CD4-positive, CD25-positive, alpha-beta regulatory T cell (primary cell): ENCODE results near the gene ANGPTL8. TPM values are rescaled to one million over a fixed set of nuclear protein-coding genes. Genes with fewer than 3 reads are reported as not detected.

Experiments used
- ATAC-seq, 2 donors: fragments of 150-1000 bp; cut with Tn5 transposase; one replicate each; pipeline ENCODE4 v1.10.0; 2021; ENCODE audit warnings: low read depth in 2 of 2, moderate number of reproducible peaks in 2 of 2, moderate library complexity in 1 of 2
- DNase-seq, 3 donors: peaks; one replicate each; pipeline versions ENCODE4 v3.0.0 to v3.0.0-alpha.2; 2012 to 2022; ENCODE audit warnings: mixed read lengths in 1 of 3
- H3K27ac ChIP-seq: one replicate; pipeline ENCODE4 v1.7.0; 2013; ENCODE audit warnings: mild to moderate bottlenecking, low read length; ENCODE audit not compliant: insufficient read depth, poor library complexity, severe bottlenecking
- H3K27me3 ChIP-seq: one replicate; pipeline ENCODE4 v1.7.0; 2013; ENCODE audit warnings: low read length; ENCODE audit not compliant: control insufficient read depth, insufficient read depth
- H3K36me3 ChIP-seq: one replicate; pipeline ENCODE4 v1.7.0; 2013; ENCODE audit warnings: mild to moderate bottlenecking, low read length, moderate library complexity; ENCODE audit not compliant: control insufficient read depth, insufficient read depth
- H3K4me1 ChIP-seq: 2 replicates; pipeline ENCODE4 v1.7.0; 2013; ENCODE audit warnings: mild to moderate bottlenecking, low read length; ENCODE audit not compliant: insufficient read depth, control insufficient read depth, poor library complexity, severe bottlenecking
- H3K4me3 ChIP-seq: one replicate; pipeline ENCODE4 v1.7.0; 2013; ENCODE audit warnings: low read depth, mild to moderate bottlenecking, low read length, moderate library complexity
- H3K9me3 ChIP-seq, 2 experiments: 1 replicate in 1 of 2; 2 replicates in 1 of 2; pipeline ENCODE4 v1.7.0; 2013; ENCODE audit warnings: low read length in 2 of 2, mild to moderate bottlenecking in 1 of 2, moderate library complexity in 1 of 2; ENCODE audit not compliant: control insufficient read depth in 2 of 2
- H3K27ac Mint-ChIP-seq, 3 donors: one replicate each; pipeline ENCODE4 v1.8.0; 2020 to 2022; ENCODE audit warnings: mild to moderate bottlenecking in 3 of 3, mixed read lengths in 3 of 3, moderate library complexity in 2 of 3
- H3K27me3 Mint-ChIP-seq: one replicate; pipeline ENCODE4 v1.8.0; 2022; ENCODE audit warnings: mild to moderate bottlenecking, mixed read lengths
- H3K36me3 Mint-ChIP-seq: one replicate; pipeline ENCODE4 v1.8.0; 2020; ENCODE audit warnings: mixed read lengths
- H3K4me1 Mint-ChIP-seq, 4 donors: one replicate each; pipeline ENCODE4 v1.8.0; 2020 to 2022; ENCODE audit warnings: mixed read lengths in 4 of 4, mild to moderate bottlenecking in 1 of 4
- H3K4me3 Mint-ChIP-seq, 4 donors: one replicate each; pipeline ENCODE4 v1.8.0; 2020 to 2022; ENCODE audit warnings: mild to moderate bottlenecking in 4 of 4, mixed read lengths in 4 of 4, moderate library complexity in 3 of 4
- H3K9me3 Mint-ChIP-seq, 7 donors: one replicate each; pipeline ENCODE4 v1.8.0; 2020 to 2022; ENCODE audit warnings: mixed read lengths in 7 of 7, mild to moderate bottlenecking in 3 of 7, moderate library complexity in 2 of 7
- polyA plus RNA-seq, 4 donors: library from polyadenylated mRNA; unstranded; fragments of 300-500 nt; fragmentation: Illumina TruSeq; gene quantifications; one replicate each; pipeline ENCODE4 v1.2.3, GENCODE V29; 2021
- total RNA-seq: library from RNA; stranded (reverse); gene quantifications from one replicate; pipeline ENCODE4 v1.2.3, GENCODE V29; 2022

Gene ANGPTL8
- total and polyA plus RNA-seq, 5 donors from 2014 or later, result not detected

DNA sequence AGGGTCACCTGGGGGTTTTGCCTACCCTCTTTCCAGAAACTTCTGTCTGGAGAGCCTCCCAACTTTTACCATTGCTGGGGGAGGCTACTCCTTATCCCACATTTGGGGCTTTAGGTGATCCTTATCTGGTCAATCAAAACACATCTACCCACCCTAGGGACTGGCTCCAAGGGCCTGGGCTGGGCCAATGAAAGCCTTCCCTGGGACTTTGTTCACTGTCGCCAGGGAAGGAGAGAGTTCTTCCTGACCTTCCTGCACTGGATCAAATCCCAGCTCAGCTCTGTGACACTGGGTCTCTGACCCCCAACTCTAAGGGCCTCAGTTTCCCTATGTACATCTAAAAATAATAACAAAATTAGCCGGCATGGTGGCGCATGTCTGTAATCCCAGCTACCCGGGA lies 11.8 kb downstream of the ANGPTL8 start:
- ATAC-seq (no peak), DNase-seq (no peak)
- Mint-ChIP-seq H3K27ac (no peak overlapping the region), H3K27me3 (no peaks in the 10 kb centered on the region), H3K4me1 (no peaks in the 10 kb centered on the region), H3K36me3 (no peaks in the 10 kb centered on the region), H3K4me3 (no peak overlapping the region), H3K9me3 (no peaks in the 10 kb centered on the region)
- Histone ChIP-seq H3K4me3 (no peak overlapping the region), H3K4me1 (no peaks in the 10 kb centered on the region), H3K27me3 (no peaks in the 10 kb centered on the region), H3K27ac (no peak overlapping the region), H3K9me3 (no peaks in the 10 kb centered on the region), H3K36me3 (no peaks in the 10 kb centered on the region)

DNA sequence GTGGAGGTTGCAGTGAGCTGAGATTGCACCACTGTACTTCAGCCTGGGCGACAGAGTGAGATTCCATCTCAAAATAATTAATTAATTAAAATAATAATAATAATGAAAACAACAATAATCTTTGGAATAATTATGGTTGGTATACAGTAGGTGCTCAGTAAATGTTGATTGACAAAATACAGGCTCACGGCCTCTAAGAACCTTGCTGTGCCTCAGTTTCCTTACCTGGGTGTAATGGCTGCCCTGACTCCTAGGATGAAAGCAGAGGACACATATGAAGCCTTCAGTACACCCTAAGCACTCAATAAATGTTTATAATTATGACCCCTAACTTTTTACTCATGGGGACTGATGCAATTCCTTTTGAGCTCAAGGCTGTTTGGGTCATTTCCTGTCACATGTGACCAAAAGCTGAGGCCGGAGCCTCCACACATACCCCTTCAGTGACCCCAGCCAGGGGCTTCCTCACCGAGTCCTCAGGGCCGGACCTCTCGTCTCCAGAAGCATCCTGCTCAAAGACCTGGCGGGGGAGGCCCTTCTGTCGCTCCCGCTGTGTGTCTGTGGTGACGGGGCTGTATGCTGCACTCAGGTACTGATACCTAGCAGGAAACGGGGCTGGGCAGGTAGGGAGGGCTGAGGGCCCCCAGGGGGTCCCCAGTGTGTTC lies 12.4 kb downstream of the ANGPTL8 start:
- DNase-seq, result no peak
- Mint-ChIP-seq H3K36me3 (no peaks in the 10 kb centered on the region), H3K9me3 (no peaks in the 10 kb centered on the region)

DNA sequence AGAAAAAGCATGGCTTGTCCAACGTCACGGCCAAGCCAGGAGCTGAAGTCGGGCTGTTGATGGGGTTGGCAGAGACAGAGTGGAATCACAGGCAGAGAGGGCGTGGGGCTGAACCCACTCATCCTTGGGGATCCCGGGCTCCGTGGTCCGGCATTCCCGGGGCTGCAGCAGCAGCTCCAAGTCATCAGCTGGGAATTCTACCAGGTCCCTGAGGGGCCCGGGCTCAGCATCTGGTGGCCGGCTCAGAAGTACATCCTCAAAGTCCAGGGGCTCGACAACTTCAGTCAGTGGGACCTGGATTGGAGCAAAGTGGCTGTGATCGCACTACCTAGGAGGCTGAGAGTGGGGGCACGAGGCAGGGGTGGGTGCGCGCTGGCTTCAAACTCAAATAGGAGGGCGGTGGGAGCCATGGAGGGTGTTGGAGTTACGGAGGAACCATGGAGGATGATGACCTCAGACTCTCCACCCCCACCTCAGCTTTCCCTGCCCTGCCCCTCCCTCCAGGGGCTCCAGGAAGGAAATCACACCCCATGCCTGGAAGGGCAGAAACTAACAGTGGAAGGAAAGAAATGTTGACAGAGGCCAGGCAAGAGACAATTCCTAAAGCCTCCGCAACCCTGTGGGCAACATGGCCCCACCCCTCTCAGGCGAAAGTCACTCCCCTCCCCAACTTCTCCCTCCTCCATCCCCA lies 13.4 kb downstream of the ANGPTL8 start:
- Mint-ChIP-seq H3K4me1 (no peaks in the 10 kb centered on the region), H3K9me3 (no peaks in the 10 kb centered on the region), H3K27ac (peak overlapping the region in 1 of 3 donors; percentile 33), H3K27me3 (no peaks in the 10 kb centered on the region), H3K36me3 (no peaks in the 10 kb centered on the region), H3K4me3 (no peak overlapping the region)
- Histone ChIP-seq H3K4me1 (no peaks in the 10 kb centered on the region), H3K36me3 (no peaks in the 10 kb centered on the region), H3K9me3 (no peaks in the 10 kb centered on the region), H3K27me3 (no peaks in the 10 kb centered on the region), H3K4me3 (no peak overlapping the region), H3K27ac (no peak overlapping the region)
- DNase-seq (no peak), ATAC-seq (no peak)

More for the DNA sequence above, 12.4 kb downstream of the ANGPTL8 start:
- no peak overlapping the region for H3K4me3 Mint-ChIP-seq
- no peaks in the 10 kb centered on the region for H3K4me1 ChIP-seq
- H3K27ac Mint-ChIP-seq, result no peak overlapping the region
- H3K36me3 ChIP-seq, result no peaks in the 10 kb centered on the region
- H3K27ac ChIP-seq, result no peak overlapping the region
- H3K4me1 Mint-ChIP-seq, result no peaks in the 10 kb centered on the region
- ATAC-seq, result no peak
- no peaks in the 10 kb centered on the region for H3K27me3 ChIP-seq
- no peak overlapping the region for H3K4me3 ChIP-seq
- no peaks in the 10 kb centered on the region for H3K27me3 Mint-ChIP-seq
- H3K9me3 ChIP-seq, result no peaks in the 10 kb centered on the region

DNA sequence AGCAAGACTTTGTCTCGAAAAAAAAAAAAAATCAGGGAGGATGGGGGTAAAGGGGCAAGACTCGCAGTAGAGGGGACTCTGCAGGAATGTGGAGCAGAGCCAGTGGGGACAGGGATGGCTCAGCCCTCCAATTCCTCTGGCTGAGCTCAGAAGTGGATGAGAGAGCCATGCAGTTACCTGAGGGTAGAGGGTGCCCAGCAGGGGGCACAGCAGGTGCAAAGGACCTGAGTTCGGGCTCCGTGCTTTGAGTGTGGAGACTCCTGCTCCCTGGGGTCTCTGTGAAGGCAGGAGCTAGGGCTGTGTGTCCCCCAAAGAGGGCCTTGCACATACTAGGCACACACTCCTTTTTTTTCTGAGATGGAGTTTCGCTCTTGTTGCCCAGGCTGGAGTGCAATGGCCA lies 15.2 kb downstream of the ANGPTL8 start:
- ATAC-seq, result no peak
- peaks cover 5% of the 10 kb centered on the region for H3K27me3 Mint-ChIP-seq
- H3K27ac Mint-ChIP-seq, result no peak overlapping the region
- no peak overlapping the region for H3K4me3 Mint-ChIP-seq
- H3K9me3 ChIP-seq, result no peaks in the 10 kb centered on the region
- H3K4me1 ChIP-seq, result no peaks in the 10 kb centered on the region
- H3K27me3 ChIP-seq, result no peaks in the 10 kb centered on the region
- no peak overlapping the region for H3K4me3 ChIP-seq
- no peaks in the 10 kb centered on the region for H3K36me3 ChIP-seq
- no peak for DNase-seq
- no peak overlapping the region for H3K27ac ChIP-seq
- H3K4me1 Mint-ChIP-seq, result no peaks in the 10 kb centered on the region
- no peaks in the 10 kb centered on the region for H3K9me3 Mint-ChIP-seq
- H3K36me3 Mint-ChIP-seq, result no peaks in the 10 kb centered on the region

DNA sequence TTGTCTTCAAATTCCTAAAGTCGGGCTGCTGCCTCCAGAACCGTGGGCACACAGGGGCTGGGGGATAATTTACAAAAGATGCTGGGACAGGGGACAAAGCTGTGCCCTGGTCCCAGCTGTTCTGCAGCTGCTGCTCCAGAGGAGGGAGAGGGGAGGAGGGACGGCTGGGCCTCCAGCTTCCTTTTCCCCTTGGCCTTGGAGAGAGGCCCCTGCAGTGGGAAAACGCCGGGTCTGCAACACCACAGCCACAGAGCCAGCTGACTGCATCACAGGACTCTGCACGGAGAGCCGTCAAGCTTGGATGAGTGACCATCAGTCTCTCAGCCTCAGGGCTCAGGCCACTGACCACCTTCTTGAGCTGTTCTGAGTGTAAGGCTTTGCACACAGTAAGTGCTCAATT lies 16.8 kb downstream of the ANGPTL8 start:
- no peaks in the 10 kb centered on the region for H3K9me3 ChIP-seq
- Mint-ChIP-seq H3K4me3 (no peak overlapping the region), H3K27me3 (peaks cover 5% of the 10 kb centered on the region), H3K4me1 (peaks cover 0 to 2% (median 0%) of the 10 kb centered on the region in 4 donors), H3K27ac (no peak overlapping the region), H3K9me3 (no peaks in the 10 kb centered on the region), H3K36me3 (no peaks in the 10 kb centered on the region)
- no peaks in the 10 kb centered on the region for H3K27me3 ChIP-seq
- no peaks in the 10 kb centered on the region for H3K36me3 ChIP-seq
- ATAC-seq, result no peak
- H3K4me1 ChIP-seq, result no peaks in the 10 kb centered on the region
- no peak for DNase-seq
- no peak overlapping the region for H3K27ac ChIP-seq
- H3K4me3 ChIP-seq, result no peak overlapping the region

DNA sequence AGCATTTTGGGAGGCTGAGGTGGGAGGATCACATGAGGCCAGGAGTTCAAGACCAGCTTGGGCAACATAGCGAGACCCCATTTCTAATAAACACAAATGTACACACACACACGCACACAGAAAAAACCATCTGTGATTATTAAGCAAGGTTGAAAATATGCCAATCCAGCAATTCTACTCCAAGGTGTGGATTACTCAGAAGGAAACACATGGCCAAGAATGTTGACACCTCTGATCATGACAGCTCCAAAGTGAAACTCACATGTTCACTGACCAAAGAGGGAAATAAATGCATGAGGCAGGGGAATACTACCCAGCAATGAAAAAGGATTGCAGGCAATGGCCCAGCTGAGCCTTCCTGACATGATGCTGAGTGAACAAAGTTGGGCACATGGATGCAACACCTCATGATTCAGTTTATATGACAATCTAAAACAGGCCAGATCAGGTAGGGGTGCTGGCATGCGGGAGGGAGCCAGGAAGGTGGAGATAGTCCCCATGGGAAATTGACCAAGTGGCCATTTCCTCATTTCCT lies 18.5 kb downstream of the ANGPTL8 start:
- Mint-ChIP-seq H3K36me3 (no peaks in the 10 kb centered on the region), H3K4me3 (no peak overlapping the region), H3K27ac (no peak overlapping the region), H3K27me3 (peaks cover 5% of the 10 kb centered on the region), H3K4me1 (peaks cover 0 to 3% (median 0%) of the 10 kb centered on the region in 4 donors), H3K9me3 (no peaks in the 10 kb centered on the region)
- H3K27ac ChIP-seq, result no peak overlapping the region
- H3K9me3 ChIP-seq, result no peaks in the 10 kb centered on the region
- DNase-seq, result no peak
- H3K4me1 ChIP-seq, result peaks cover 9% of the 10 kb centered on the region
- H3K4me3 ChIP-seq, result no peak overlapping the region
- no peaks in the 10 kb centered on the region for H3K27me3 ChIP-seq
- H3K36me3 ChIP-seq, result no peaks in the 10 kb centered on the region
- ATAC-seq, result no peak

DNA sequence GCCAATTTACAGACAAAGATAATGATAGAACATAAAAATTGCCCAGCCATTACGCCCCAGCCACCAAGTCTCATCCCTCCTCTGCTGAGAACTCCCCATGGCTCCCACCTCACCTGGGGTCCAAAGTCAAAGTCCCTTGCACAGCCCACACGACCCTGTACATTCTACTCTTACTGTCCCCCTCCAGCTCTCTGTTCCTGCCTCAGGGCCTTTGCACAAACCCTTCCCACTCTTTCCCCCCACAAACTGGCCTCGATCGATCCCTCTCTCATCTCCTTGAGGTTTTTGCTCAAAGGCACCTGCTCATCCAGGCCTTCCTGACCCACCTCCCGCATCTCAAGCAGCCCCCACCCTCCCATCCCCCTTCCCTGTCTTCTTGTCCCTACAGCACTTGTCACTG lies 21.6 kb downstream of the ANGPTL8 start:
- peaks cover 9% of the 10 kb centered on the region for H3K4me1 ChIP-seq
- no peak overlapping the region for H3K27ac ChIP-seq
- ATAC-seq (no peak), DNase-seq (no peak)
- Mint-ChIP-seq H3K36me3 (no peaks in the 10 kb centered on the region), H3K4me1 (peaks cover 0 to 6% (median 0%) of the 10 kb centered on the region in 4 donors), H3K27me3 (peaks cover 5% of the 10 kb centered on the region), H3K27ac (peak overlapping the region in 1 of 3 donors; percentile 51), H3K9me3 (no peaks in the 10 kb centered on the region), H3K4me3 (peak overlapping the region; percentile 58 to 86 (median 74))
- peaks cover 5% of the 10 kb centered on the region for H3K27me3 ChIP-seq
- no peaks in the 10 kb centered on the region for H3K36me3 ChIP-seq
- no peaks in the 10 kb centered on the region for H3K9me3 ChIP-seq
- no peak overlapping the region for H3K4me3 ChIP-seq
